Ascending aorta (tissue), 2 donors: Measurements from ENCODE around the gene IGFBPL1. TPM values are rescaled to one million over a fixed set of nuclear protein-coding genes. Genes with fewer than 3 reads are reported as not detected.

Source experiments
- DNase-seq, 2 donors: peaks; one replicate each; pipeline ENCODE4 v3.0.0-alpha.2; 2019; ENCODE audit warnings: low spot score in 2 of 2
- H3K27ac ChIP-seq, 2 donors: fragments of 200-600 bp; sonication (generic); one replicate each; pipeline ENCODE4 v1.5.1; 2016 to 2017; ENCODE audit warnings: mild to moderate bottlenecking in 1 of 2
- H3K27me3 ChIP-seq: fragments of 200-600 bp; sonication (generic); one replicate; pipeline ENCODE4 v1.5.1; 2017
- H3K36me3 ChIP-seq, 2 donors: fragments of 200-600 bp; sonication (generic); one replicate each; pipeline ENCODE4 v1.5.1; 2016
- H3K4me1 ChIP-seq, 2 donors: fragments of 200-600 bp; sonication (generic); one replicate each; pipeline ENCODE4 v1.5.1; 2016 to 2017; ENCODE audit warnings: mild to moderate bottlenecking in 1 of 2
- H3K4me3 ChIP-seq, 2 donors: fragments of 200-600 bp; sonication (generic); one replicate each; pipeline ENCODE4 v1.5.1; 2016 to 2017; ENCODE audit warnings: mild to moderate bottlenecking in 1 of 2
- H3K9me3 ChIP-seq, 2 donors: fragments of 200-600 bp; sonication (generic); one replicate each; pipeline ENCODE4 v1.5.1; 2016
- CTCF ChIP-seq, 3 experiments: fragments of 200-600 bp in 2 of 3; fragments of 450-650 bp in 1 of 3; sonication (generic) in 2 of 3; IDR thresholded peaks; one replicate each; pipeline ENCODE4 v1.5.1; 2016 to 2019; ENCODE audit warnings: antibody characterized with exemption in 3 of 3, mild to moderate bottlenecking in 1 of 3, moderate library complexity in 1 of 3
- intact Hi-C: fragments of 100-400 bp; cut with DNase I; formaldehyde crosslinking; loops from one replicate; pipeline ENCODE4 v1.15.1; 2023
- total RNA-seq: library from RNA; depleted of rRNA; stranded (reverse); fragments of >200 nt; gene quantifications from one replicate; pipeline ENCODE4 v1.1.0, GENCODE V29; 2016

The IGFBPL1 gene
- total RNA-seq, 1 donor from 2014 or later = 4.8 TPM

- Histone ChIP-seq H3K27ac (no peak overlapping the region), H3K27me3 (no peaks in the 10 kb centered on the region), H3K9me3 (no peaks in the 10 kb centered on the region), H3K36me3 (no peaks in the 10 kb centered on the region), H3K4me3 (no peak overlapping the region), H3K4me1 (no peaks in the 10 kb centered on the region)
- DNase-seq = peak in 1 of 2 donors; percentile 46
- no peak for TF ChIP-seq CTCF (IDR thresholded peaks at IDR 0.05)
- intact Hi-C loops = loop anchor here (10.0 kb wide), 1 partner anchor 216 kb away; no protein-coding TSS in a partner anchor
These were observed 6.9 kb upstream of the IGFBPL1 start for GRCh38 chr9:38431116-38431515.

GRCh38 chr9:38428062-38428461, 3.8 kb upstream of the IGFBPL1 start:
- Histone ChIP-seq H3K9me3 (no peaks in the 10 kb centered on the region), H3K27me3 (no peaks in the 10 kb centered on the region), H3K4me3 (no peak overlapping the region), H3K36me3 (no peaks in the 10 kb centered on the region), H3K4me1 (peaks cover 0 to 4% of the 10 kb centered on the region in 2 donors), H3K27ac (no peak overlapping the region)
- intact Hi-C loops = loop anchor here (10.0 kb wide), 1 partner anchor 523 kb away; the partner anchor contains the start of gene SLC25A51
- no peak for TF ChIP-seq CTCF (IDR thresholded peaks at IDR 0.05)
- no peak for DNase-seq

DNA sequence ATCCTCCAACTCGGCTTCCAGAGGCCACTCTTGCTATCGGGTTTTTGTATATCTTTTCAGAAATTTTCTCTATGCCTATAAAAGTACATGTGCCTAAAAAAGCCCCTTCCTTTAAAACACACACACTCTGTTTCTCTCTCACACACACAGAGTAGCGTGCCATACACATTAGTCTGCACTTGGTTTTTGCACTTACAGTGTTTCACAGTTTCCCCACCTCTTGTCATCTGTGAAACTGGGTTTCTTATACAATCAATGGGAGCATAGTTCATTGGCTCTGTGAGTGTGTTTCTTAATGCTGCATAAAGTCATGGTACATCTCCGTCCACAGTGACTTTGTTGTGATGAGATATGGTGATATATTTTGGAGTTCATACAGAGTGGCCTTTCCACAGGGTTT, 664 bp upstream of the IGFBPL1 start:
- Histone ChIP-seq H3K27ac (peak overlapping the region in 1 of 2 donors; percentile 68), H3K4me1 (peaks cover 0 to 12% of the 10 kb centered on the region in 2 donors), H3K27me3 (no peaks in the 10 kb centered on the region), H3K4me3 (peak overlapping the region in 1 of 2 donors; percentile 75), H3K9me3 (no peaks in the 10 kb centered on the region), H3K36me3 (no peaks in the 10 kb centered on the region)
- no peak for TF ChIP-seq CTCF (IDR thresholded peaks at IDR 0.05)
- no peak for DNase-seq
- intact Hi-C loops = loop anchor here (5.0 to 10.0 kb wide), 2 partner anchors 338 to 520 kb away; partner anchors contain the start of gene SLC25A51

DNA sequence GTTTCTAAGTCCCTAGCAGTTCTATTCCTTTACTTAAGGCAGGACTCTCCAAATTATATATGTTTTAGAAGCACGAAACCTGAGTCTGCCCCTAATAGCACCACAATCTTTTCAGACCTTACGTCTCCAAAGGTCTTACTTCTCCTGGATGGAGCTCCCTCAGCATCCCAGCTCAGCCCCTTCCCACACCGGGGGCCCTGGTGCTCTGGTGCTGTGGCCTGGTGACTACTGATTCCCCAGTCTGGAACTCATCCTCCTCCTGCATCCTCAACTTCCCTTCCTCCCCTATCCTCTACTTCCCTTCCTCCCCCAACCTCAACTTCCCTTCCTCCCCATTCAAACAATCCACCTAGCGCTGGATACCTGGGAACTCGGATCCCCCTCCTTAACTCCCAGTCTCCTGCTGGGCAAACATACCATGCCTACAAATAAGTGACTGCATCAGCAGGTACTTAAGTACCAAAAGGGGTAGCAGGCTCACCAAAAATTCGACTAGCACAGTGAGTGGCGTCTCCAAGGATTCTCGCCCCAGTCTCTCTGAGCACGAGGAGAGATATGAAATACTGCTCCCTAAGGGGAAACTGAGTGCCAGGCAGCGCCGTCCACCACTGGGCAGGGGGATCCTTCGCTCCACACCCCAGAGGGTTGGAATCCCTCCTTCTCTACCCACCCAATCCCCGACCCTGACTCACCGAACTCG, 831 bp downstream of the IGFBPL1 start:
- peak in 1 of 2 donors; percentile 33 for DNase-seq
- Histone ChIP-seq H3K27me3 (no peaks in the 10 kb centered on the region), H3K4me3 (peak overlapping the region; percentile 69 to 75)

DNA sequence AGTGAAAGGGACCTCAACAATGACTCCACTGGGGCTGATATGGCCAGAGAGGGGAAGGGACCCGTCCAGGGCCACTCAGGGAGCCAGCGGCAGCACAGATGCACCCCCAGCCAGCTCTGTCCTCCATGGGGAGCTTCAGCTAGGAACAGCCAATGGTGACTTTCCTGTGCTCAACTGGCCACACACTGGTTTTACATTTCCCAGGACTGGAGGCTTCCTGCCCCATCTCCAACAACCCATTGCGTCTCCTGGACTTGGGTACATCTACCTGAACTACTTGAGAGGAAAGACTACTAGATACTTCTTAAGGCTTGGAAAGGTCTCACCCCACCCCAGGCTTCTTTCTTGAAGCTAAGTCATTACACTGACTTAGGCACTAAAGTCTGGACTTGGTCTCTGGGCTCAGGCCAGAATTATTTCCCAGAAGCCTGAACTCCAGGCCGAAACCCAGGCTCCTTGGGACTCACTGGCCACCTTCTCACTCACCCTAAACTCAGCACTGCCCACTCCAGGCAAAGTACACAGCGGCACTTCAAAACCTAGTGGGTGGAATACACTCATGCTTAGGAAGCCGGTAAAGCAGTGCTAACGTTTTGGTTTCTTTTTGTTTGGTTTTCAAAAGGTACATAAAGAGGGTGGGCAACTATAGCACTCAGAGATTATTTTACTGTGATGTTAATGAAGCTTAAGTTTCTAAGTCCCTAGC, 1.5 kb downstream of the IGFBPL1 start:
- no peak for TF ChIP-seq CTCF (IDR thresholded peaks at IDR 0.05)
- Histone ChIP-seq H3K27ac (peak overlapping the region; percentile 65 to 82), H3K9me3 (no peaks in the 10 kb centered on the region), H3K4me1 (peaks cover 0 to 12% of the 10 kb centered on the region in 2 donors), H3K27me3 (no peaks in the 10 kb centered on the region), H3K4me3 (peak overlapping the region; percentile 69 to 75), H3K36me3 (no peaks in the 10 kb centered on the region)
- intact Hi-C loops = loop anchor here (5.0 to 10.0 kb wide), 2 partner anchors 335 to 518 kb away; partner anchors contain the start of gene SLC25A51
- peak in 1 of 2 donors; percentile 56 for DNase-seq

More for the DNA sequence above, 831 bp downstream of the IGFBPL1 start:
- no peaks in the 10 kb centered on the region for H3K36me3 ChIP-seq
- H3K4me1 ChIP-seq = peaks cover 0 to 12% of the 10 kb centered on the region in 2 donors
- intact Hi-C loops = loop anchor here (5.0 to 10.0 kb wide), 2 partner anchors 336 to 519 kb away; partner anchors contain the start of gene SLC25A51
- no peaks in the 10 kb centered on the region for H3K9me3 ChIP-seq
- peak overlapping the region; percentile 65 to 82 for H3K27ac ChIP-seq
- TF ChIP-seq CTCF (IDR thresholded peaks at IDR 0.05) = no peak
